ENCODE results near the gene SLC9A9. TPM values are rescaled to one million over a fixed set of nuclear protein-coding genes. Genes with fewer than 3 reads are reported as not detected.

SLC9A9 gene
- total RNA-seq, 1 experiment from 2014 or later = 1.5 TPM

- Mint-ChIP-seq H3K4me3 (ENCODE audit: low read depth, unreplicated experiment) (no peak overlapping the region), H3K27ac (ENCODE audit: unreplicated experiment) (no peak overlapping the region), H3K4me1 (ENCODE audit: low read depth, unreplicated experiment) (no peaks in the 10 kb centered on the region), H3K27me3 (ENCODE audit: unreplicated experiment) (no peaks in the 10 kb centered on the region), H3K9me3 (ENCODE audit: low read depth, unreplicated experiment) (no peaks in the 10 kb centered on the region), H3K36me3 (ENCODE audit: insufficient read depth, unreplicated experiment) (no peaks in the 10 kb centered on the region)
- intact Hi-C loops (cut with micrococcal nuclease; ENCODE audit: unreplicated experiment) = no loop called here
- DNase-seq = no peak
- CTCF ChIA-PET = interaction anchor here (0.5 to 0.7 kb wide), 2 partner anchors 717 to 1295 kb away, joined by 4 read pairs; no protein-coding TSS in a partner anchor
- TF ChIP-seq CTCF (IDR thresholded peaks at IDR 0.05; ENCODE audit: unreplicated experiment) = no peak
- BruUV-seq (replicated peaks) = no TSS peak
These were observed 36.7 kb downstream of the SLC9A9 start for GRCh38 chr3:143811602-143812001.

GRCh38 chr3:143810953-143811265 lies 37.4 kb downstream of the SLC9A9 start:
- no peaks in the 10 kb centered on the region for H3K36me3 Mint-ChIP-seq (ENCODE audit: insufficient read depth, unreplicated experiment)
- H3K4me3 Mint-ChIP-seq (ENCODE audit: low read depth, unreplicated experiment) = no peak overlapping the region
- CTCF ChIA-PET = no interaction called here
- no peaks in the 10 kb centered on the region for H3K9me3 Mint-ChIP-seq (ENCODE audit: low read depth, unreplicated experiment)
- TF ChIP-seq CTCF (IDR thresholded peaks at IDR 0.05; ENCODE audit: unreplicated experiment) = no peak
- no peaks in the 10 kb centered on the region for H3K27me3 Mint-ChIP-seq (ENCODE audit: unreplicated experiment)
- no peak for DNase-seq
- no peaks in the 10 kb centered on the region for H3K4me1 Mint-ChIP-seq (ENCODE audit: low read depth, unreplicated experiment)
- BruUV-seq (replicated peaks) = no TSS peak
- no peak overlapping the region for H3K27ac Mint-ChIP-seq (ENCODE audit: unreplicated experiment)
- intact Hi-C loops (cut with micrococcal nuclease; ENCODE audit: unreplicated experiment) = no loop called here

GRCh38 chr3:143810166-143810952 lies 37.9 kb downstream of the SLC9A9 start:
- TF ChIP-seq CTCF (IDR thresholded peaks at IDR 0.05; ENCODE audit: unreplicated experiment) = no peak

GRCh38 chr3:143809121-143809621 lies 39.1 kb downstream of the SLC9A9 start:
- no TSS peak for BruUV-seq (replicated peaks)
- intact Hi-C loops (cut with micrococcal nuclease; ENCODE audit: unreplicated experiment) = no loop called here
- no peaks in the 10 kb centered on the region for H3K27me3 Mint-ChIP-seq (ENCODE audit: unreplicated experiment)
- no peak overlapping the region for H3K27ac Mint-ChIP-seq (ENCODE audit: unreplicated experiment)
- no peaks in the 10 kb centered on the region for H3K4me1 Mint-ChIP-seq (ENCODE audit: low read depth, unreplicated experiment)
- no peaks in the 10 kb centered on the region for H3K36me3 Mint-ChIP-seq (ENCODE audit: insufficient read depth, unreplicated experiment)
- no peak for DNase-seq
- H3K9me3 Mint-ChIP-seq (ENCODE audit: low read depth, unreplicated experiment) = no peaks in the 10 kb centered on the region
- H3K4me3 Mint-ChIP-seq (ENCODE audit: low read depth, unreplicated experiment) = no peak overlapping the region
- no peak for TF ChIP-seq CTCF (IDR thresholded peaks at IDR 0.05; ENCODE audit: unreplicated experiment)
- CTCF ChIA-PET = no interaction called here

More at GRCh38 chr3:143810166-143810952, 37.9 kb downstream of the SLC9A9 start:
- BruUV-seq (replicated peaks) = no TSS peak
- Mint-ChIP-seq H3K9me3 (ENCODE audit: low read depth, unreplicated experiment) (no peaks in the 10 kb centered on the region), H3K27me3 (ENCODE audit: unreplicated experiment) (no peaks in the 10 kb centered on the region), H3K27ac (ENCODE audit: unreplicated experiment) (no peak overlapping the region), H3K36me3 (ENCODE audit: insufficient read depth, unreplicated experiment) (no peaks in the 10 kb centered on the region), H3K4me3 (ENCODE audit: low read depth, unreplicated experiment) (no peak overlapping the region), H3K4me1 (ENCODE audit: low read depth, unreplicated experiment) (no peaks in the 10 kb centered on the region)
- intact Hi-C loops (cut with micrococcal nuclease; ENCODE audit: unreplicated experiment) = no loop called here
- CTCF ChIA-PET = no interaction called here
- no peak for DNase-seq

All from Calu3 (cell line).